Measurements from ENCODE around the gene THADA.
"Not testable (repeated sequence)": the region's sequence is repeated elsewhere in the genome, so short reads cannot be mapped to it uniquely, and the experiment has no call there.

The THADA gene

DNA sequence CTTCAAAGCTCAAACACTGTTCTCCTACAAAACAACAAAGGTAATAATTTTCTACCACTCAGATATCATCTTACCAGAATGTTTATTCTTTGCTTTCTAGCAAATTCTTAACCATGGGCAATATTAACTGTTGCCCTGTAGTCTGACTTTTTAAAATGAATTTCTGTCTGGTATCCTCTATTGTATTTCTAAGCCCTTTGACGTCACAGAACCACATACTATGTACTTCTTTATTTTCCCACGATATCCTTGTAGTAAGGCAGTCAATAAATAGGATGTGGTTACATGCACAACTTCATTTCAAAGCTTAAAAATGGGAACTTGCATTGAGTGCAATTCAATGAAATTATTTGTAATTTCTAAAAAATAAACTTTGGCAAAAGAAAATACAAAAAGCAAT lies 58.7 kb downstream of the THADA start:
- DNase-seq: no peak

DNA sequence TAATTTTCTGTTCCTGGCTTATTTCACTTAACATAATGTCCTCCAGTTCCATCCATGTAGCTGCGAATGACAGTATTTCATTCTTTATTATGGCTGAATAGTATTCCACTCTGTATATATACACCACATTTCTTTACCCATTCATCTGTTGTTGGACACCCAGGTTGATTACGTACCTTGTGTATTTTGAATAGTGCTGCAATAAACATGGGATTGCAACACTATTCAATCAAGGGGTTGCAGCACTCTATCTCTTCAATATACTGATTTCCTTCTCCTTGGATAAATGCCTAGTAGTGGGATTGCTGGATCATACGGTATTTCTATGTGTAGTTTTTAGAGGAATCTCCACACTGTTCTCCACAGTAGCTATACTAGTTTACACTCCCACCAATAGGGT lies 61.3 kb downstream of the THADA start:
- no peak for DNase-seq

DNA sequence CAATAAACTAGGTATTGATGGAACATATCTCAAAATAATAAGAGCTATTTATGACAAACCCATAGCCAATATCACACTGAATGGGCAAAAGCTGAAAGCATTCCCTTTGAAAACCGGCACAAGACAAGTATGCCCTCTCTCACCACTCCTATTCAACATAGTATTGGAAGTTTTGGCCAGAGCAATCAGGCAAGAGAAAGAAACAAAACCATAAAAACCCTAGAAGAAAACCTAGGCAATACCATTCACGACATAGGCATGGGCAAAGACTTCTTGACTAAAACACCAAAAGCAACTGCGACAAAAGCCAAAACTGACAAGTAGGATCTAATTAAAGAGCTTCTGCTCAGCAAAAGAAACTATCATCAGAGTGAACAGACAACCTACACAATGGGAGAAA lies 63.3 kb downstream of the THADA start:
- not testable (repeated sequence) for DNase-seq

DNA sequence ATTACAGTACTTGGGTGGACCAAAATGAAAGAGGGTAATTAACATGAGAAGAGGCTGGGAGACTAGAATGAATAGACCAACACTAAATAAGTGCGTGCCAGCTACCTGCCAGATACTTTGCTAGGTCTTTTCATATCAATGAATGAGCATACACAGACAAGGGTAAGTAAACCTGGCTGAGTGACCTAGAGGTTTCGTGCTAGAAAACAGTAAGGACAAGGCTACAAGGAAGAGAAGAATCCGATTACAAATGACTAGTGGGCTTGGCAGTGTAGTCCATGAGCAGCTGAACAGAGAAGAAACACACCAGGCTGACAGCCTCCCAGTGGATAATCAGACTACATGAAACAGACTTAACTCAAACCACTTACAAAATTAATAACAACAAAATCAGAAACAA lies 64.6 kb downstream of the THADA start:
- DNase-seq: no peak

DNA sequence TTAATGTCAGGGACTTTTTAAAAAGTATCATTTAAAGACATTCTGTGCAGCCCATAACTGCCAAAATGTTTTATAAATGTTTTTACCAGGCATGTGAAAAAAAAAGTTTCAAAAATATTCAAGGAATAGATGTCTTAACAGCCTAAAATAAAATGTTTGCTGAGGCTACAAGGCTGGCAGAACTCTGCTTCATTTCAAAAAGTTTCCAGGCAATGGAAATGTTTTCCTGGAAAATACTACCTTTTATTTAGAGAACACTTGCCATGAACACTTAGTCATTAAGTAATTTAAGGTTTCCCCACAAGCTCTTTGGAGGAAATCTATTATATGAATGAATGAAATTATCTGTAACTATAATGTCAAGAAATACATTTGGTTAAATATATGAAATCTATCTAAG lies 68.8 kb downstream of the THADA start:
- no peak for DNase-seq

DNA sequence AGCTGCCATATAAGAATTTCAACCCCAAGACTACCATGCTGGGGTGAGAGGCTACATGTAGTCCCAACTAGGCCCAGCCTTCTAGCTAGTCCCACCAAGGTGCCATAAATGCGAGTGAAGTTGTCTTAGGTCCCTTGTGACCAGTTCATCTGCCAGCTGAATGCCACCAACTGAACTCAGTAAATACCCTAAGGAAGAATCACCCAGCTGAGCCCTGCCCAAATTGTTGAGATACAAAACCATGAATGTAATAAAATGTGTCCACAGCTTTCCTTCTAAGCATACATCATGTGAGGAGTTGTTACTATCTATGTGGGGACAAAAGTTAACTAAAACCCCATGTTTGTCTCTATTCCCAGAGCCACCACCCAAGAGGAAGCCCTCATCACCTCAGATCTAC lies 70.3 kb downstream of the THADA start:
- DNase-seq: no peak

DNA sequence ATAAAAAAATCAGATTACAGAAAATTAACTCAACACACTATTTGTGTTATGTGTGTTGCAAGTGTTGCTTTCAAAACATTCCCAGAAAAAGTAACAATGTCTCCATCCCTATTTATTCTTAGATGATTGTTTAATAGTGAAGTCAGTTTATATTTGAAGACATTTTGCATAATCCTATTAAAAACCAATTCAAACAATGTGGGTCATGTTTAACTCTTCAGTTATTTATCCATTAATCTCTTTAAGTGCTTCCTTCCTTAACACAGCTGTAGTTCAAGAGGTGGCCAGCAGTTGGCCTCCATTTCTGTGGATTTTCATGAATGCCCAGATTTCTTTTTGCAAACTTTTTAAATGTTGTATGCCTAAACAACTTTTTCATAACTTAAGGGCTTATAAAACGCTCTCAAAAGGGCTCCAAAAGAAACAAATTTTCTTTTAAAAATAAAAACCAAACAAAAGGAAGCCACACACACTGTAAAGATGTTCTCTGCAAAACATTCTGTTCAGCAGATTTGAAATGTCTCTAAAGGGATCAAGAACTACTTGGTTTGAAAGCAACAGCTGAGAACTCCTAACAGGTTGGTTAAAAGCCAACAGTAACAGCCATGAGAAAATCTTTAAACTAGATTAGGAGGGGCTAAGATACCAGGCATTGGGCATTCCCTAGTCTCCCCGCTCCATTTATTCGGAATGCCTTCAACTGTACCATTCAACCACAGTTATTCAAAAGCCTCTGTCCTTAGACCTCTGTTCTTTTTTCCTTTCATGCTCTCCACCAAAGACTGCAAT lies 71.5 kb downstream of the THADA start:
- DNase-seq: no peak

DNA sequence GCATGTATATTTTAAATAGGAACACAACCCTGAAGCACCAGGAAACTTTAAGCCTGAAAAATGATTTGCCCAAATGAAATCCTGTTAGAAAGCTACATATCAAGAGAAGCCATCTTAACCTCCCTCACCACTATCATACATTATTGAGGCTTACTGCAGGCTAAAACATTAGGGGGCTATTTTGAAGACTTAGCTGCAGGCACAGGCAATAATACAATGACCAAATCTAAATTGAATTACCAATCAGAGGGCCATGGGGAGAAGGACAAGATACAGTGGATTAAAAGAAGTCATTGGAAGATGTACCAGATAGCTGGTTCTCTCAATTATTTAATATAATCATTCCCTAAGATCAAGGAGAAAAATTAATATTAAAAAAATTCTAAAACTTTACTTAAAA lies 73.7 kb downstream of the THADA start:
- DNase-seq: no peak

DNA sequence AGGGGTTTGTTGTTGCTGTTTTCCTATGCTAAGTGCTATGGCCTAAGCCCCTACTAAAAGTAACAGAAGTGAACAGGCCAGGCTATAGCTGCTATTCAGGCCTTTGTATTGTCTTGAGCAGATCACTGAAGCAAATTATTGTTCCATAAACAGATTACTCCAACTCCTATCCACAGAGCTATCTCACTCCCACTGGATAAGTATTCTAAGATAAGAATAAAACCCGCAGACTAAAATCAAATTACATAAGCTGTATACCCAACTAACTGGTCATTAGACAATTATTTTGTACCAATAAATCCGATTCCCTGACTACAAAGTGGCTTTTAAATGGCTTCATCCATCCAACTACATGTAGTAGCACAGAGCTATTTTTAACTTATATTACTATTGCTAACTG lies 74.3 kb downstream of the THADA start:
- no peak for DNase-seq

DNA sequence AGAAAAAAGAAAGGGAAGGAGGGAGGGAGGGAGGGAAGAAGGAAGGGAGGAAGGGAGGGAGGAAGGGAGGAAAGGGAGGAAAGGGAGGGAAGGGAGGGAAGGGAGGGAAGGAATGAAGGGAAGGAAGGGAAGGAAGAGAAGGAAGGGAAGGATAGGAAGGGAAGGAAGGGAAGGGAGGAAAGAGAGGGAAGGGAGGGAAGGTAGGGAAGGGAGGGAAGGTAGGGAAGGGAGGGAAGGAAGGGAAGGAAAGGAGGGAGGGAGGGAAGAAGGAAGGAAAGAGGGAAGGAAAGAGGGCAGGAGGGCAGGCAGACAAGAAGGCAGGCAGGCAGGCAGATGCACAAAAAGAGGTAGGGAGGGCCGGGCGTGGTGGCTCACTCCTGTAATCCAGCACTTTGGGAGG lies 74.9 kb downstream of the THADA start:
- no peak for DNase-seq

DNA sequence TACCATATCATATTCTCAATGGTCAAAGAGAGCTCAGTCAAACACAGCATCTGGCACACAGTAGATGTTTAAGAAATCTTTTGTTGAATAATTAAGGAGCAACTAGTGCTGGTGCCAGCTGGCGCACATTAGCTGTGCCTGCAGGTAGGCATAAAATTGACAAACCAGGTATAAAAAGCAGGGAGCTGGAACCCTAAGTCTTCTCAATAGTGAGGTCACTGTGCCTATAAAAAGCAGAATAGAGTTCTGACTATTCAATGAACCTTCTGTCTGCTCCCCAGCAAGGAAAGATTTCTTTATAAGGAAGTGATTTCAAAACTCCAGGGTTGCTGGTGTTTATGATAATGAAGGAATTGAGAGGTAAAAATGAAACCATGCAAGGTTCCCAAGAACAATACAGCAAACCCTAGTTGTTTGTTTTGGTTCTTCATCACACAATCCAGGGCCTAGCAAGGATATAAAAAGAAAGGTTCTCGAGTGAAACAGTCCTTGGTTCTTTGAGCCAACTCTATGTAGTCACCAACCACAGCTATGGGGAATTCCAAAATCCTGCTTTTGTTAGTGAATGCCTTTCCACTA lies 76.1 kb downstream of the THADA start:
- DNase-seq: no peak

DNA sequence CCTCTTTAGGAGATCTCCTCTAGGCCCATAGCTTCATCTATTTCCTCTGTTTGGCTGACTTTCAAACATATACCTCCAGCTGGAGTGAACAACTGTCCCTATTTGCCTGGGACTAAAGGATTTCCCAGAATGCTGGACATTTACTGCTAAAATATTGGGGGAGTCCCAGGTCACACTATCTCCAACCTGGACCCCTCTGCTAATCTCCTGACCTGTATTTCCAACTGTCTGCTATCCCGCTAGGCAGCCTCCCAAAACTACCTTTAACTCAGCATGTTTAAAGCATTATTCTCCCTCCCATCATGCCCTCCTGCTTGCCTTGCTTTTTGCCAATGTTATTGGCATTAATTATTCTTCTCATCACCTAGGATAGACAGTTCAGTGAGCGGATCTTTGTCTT lies 77.1 kb downstream of the THADA start:
- DNase-seq: no peak

DNA sequence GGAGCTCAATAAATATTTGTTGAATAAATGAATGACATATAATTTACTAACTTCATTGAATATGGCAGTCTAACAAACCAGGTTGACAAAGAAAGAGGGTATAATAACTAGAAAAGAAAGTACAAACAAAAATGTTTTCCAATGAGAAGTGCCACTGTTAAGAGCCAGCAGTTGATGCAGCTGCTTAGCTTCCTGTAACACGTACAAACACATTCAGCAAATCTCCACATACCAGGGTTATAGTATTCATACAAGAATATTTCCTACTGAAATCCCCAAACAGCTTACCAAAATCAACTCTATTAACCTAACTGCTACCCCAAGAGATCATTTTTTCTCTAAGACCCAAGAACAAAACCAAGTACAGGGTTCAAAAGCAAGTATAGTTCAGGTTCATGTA lies 77.7 kb downstream of the THADA start:
- no peak for DNase-seq

DNA sequence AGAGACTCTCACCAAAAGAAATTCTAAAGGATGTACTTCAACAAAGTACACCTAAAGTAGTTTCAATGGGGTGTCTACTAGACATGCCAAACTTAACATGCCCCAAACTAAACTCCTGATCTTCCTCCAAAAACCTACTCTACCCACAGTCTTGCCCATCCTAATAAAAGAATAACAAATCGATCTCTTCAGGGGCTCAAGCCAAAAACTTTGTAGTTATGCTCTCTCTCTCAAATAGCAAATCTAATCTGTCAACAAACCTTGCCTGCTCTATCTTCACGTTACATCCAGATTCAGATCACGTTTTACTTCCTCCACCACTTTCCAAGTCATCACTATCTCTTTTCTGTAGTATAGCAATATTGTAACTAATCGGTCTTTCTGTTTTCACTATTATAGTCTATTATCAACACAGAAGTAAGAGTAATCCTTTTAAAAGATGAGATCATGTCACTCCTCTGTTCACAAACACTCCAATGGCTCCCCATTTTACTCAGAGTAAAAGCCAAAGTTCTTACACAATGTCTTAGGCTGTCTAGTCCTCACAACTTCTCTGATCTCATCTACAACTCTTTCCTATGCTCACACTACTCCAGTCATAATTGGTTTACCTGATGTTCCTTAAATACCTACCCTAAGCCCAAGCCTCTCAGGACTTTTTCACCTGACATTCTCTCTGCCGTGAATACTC lies 79.9 kb downstream of the THADA start:
- no peak for DNase-seq

DNA sequence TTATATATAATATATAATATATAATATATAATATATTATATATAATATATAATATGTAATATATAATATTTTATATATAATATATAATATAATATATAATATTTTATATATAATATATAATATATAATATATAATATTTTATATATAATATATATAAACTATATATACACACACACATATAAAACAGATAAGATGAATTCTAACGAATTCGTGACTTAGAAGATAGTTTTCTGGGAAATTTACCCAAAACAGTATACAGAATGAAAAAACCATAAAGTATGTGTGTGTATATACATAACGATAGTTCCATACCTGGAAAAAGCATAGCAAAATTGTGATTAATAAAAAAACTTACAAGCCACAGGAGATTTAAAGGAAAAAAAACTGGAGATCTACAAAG lies 80.6 kb downstream of the THADA start:
- no peak for DNase-seq

DNA sequence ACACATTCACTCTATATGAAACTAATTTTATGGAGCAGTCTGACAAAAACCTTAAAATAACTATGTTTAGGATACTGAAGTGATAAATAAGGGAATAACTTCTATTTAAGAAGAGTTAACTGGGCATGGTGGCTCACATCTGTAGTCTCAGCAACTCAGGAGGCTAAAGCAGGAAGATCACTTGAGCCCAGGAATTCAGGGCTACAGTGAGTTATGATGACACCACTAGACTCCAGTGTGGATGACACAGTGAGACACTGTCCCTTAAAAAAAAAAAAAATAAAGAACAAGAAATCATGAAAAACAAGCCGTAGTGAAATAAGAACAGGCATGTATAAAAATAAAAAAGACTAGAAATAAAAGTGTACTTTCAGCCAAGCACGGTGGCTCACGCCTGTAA lies 82.0 kb downstream of the THADA start:
- DNase-seq: no peak

DNA sequence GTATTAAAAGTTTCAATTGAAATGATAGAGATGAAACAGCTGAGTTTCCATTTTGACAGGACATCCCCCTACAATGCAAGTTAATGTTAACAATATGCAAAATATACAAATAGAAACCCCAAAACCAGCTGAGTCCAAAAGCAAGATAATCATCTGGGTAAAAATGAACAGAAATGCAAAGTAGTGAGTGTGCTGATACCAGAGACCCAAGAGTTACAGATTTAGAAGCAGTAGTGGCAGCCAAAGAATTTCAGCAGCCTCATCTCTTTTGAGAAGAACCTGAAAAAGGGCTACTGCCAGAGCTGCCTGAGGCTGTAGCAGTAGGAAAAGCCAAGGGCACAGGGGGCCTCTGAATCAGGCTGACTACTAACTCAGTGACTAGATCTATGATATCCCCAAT lies 82.6 kb downstream of the THADA start:
- DNase-seq: no peak

DNA sequence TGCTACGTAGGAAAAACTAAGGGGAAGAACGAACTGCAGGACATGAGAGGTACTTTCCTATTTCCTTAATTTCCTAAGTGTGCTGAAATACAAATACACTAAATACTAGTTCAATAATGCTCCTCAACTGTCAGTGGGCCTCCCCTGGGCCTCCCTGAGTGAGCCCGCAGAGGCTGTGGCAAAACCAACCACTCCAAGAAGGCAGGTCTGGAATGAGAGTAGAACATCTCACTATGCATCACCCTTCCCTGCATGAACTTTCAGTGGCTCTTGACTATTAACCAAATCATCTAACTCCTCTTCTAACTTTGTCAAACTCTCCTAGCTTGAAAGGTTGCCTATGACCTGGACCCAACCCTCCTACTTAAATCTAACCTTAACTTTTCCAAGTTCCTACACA lies 84.6 kb downstream of the THADA start:
- DNase-seq: no peak

DNA sequence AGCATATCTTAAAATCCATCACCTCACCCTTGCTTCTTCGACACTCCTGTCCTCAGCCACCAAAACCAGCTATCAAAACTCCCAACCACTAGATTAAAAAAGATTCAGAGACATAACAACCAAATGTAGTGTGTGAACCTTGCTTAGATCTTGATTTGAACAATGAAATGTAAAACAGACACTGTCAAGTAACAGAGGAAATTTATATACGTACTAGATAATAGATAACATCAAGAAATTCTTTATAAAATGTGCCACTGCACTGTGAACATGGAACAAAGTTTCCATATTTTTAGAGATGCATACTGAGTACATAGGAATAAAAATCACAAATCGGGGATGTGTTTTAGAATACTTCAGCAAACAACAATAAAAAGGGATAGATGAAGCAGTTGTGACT lies 86.0 kb downstream of the THADA start:
- DNase-seq: no peak

DNA sequence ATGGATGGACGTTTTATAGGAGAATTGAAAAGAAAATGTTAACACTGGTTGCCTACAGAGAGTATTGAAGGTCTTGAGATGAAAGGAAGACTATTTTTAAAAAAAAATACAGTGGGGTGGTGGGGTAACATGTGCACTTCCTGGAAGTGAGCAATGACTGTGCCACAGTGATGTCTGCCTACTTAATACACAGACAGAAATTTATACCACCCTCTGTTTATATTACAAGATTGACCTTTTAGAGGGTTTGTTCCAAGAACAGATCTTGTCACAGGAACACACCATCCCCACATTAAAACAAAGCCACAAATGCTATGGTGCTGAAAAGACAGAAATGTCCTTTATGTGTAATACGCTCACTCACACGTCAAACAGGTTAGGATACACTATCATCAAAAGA lies 87.6 kb downstream of the THADA start:
- DNase-seq: no peak

DNA sequence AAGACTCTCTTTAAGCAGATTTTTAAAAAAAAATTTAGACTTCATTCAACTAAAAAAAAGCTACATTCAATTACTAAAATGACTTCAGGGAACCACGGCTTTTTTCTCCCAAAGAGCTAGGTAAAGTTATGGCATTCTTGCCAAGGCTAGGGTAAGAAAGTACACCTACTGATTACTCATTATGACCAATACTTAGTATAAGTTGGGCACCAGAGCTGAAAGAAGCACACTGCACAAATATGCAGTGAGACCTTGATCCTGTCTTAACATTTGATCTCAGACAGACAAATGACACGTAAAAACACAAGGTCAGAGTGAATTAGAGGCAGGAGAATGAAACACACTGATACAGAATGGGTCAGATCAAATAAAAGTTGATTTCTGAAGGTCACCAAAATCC lies 88.7 kb downstream of the THADA start:
- DNase-seq: no peak

DNA sequence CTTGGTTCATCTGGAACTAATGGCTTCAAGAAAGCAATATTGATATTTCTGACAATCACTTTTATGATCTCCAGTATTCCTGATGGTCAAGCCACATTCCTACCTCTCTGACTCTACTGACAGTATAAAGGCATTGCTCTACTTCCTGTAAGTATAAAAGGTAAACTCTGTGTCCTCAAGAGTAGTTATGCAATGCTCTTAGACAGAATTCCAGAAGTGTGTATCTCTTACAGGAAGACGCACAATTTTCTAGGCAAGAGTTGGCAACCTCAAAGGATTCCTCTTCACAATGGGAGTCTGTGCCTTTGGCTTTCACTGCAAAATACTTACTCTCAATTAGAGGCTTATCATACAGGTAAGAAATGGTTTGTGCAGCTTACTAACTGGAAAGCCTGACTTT lies 100.1 kb downstream of the THADA start:
- no peak for DNase-seq

DNA sequence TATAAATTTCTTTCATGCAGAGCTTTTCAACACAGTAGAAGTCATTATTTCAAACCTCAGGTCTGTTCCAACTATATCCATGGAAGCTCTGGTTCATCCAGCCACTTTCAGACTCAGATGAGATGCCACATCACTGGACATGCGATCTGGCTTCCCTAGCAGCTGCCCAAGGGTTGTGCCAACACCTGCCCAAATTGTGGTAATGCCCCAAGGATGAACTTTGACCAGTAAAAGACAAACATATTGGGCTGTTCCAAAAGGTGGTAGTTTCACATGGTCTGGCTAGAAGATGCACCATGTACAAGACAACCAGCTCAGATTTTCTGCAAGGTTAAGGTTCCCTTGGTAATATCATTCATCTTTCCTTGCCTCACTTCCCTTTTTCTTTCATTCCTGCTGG lies 101.9 kb downstream of the THADA start:
- no peak for DNase-seq

DNA sequence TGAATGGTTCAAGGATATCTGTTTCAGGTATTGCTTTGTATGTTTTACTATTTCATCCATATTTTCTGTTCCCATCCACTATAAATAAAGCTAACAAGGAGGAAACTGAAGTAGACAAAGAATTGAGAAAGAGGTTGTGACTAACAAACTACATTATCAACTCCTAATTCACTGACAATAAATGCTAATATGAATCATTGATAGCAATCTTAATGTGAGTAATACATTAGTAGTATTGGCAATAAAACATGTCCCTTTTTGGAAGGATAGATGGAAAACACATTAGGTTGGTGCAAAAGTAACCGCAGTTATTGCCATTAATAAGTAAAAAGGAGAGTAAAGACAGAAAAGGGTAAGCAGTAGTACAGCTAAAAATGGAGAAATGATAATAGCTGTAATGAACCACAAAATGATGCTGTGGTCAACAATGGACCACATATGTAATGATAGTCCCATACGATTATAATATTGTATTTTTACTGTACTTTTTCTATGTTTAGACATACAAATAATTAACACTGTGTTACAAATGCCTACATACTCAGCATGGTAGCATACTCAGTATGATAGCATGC lies 104.7 kb downstream of the THADA start:
- no peak for DNase-seq

Measured in NCI-H446 (cell line).